IMR-90 (cell line): ENCODE measurements around the gene CD24.

Experiments used
- BHLHE40 ChIP-seq: fragments of 150-350 bp; IDR thresholded peaks from 2 replicates; pipeline ENCODE4 v1.6.1; 2016; ENCODE audit warnings: mild to moderate bottlenecking, low read depth, low read length
- CEBPB ChIP-seq: IDR thresholded peaks from 2 replicates; pipeline ENCODE4 v1.6.1; 2012; ENCODE audit warnings: low read depth, low read length, improper control_type of control experiment
- CHD1 ChIP-seq: IDR thresholded peaks from 2 replicates; pipeline ENCODE4 v1.6.1; 2012; ENCODE audit warnings: low read depth, low read length, improper control_type of control experiment
- MAFK ChIP-seq: IDR thresholded peaks from 2 replicates; pipeline ENCODE4 v1.6.1; 2012; ENCODE audit warnings: low read depth, low read length, improper control_type of control experiment
- MAZ ChIP-seq: IDR thresholded peaks from 2 replicates; pipeline ENCODE4 v1.6.1; 2012; ENCODE audit warnings: low read depth, mild to moderate bottlenecking, low read length, improper control_type of control experiment, moderate library complexity, borderline replicate concordance
- NFE2L2 ChIP-seq: fragments of 150-350 bp; IDR thresholded peaks from 2 replicates; pipeline ENCODE4 v1.6.1; 2016; ENCODE audit warnings: low read depth, mild to moderate bottlenecking, low read length
- POLR2A ChIP-seq: IDR thresholded peaks from 2 replicates; pipeline ENCODE4 v1.6.1; 2012; ENCODE audit warnings: mild to moderate bottlenecking, low read depth, low read length
- RAD21 ChIP-seq: IDR thresholded peaks from 2 replicates; pipeline ENCODE4 v1.6.1; 2012; ENCODE audit warnings: low read length, improper control_type of control experiment
- RCOR1 ChIP-seq: IDR thresholded peaks from 2 replicates; pipeline ENCODE4 v1.6.1; 2012; ENCODE audit warnings: mild to moderate bottlenecking, low read length, improper control_type of control experiment; ENCODE audit not compliant: insufficient replicate concordance
- RFX5 ChIP-seq: IDR thresholded peaks from 2 replicates; pipeline ENCODE4 v1.8.0; 2012; ENCODE audit warnings: low read depth, mild to moderate bottlenecking, low read length, moderate library complexity
- SMC3 ChIP-seq: fragments of 150-350 bp; IDR thresholded peaks from 2 replicates; pipeline ENCODE4 v1.6.1; 2016; ENCODE audit warnings: low read depth, mild to moderate bottlenecking, antibody characterized with exemption, low read length, moderate library complexity
- TF ChIP-seq, protein P1 (sequence below): fragments of 150-350 bp; IDR thresholded peaks from 2 replicates; pipeline ENCODE4 v1.6.1; 2017; ENCODE audit warnings: mild to moderate bottlenecking, antibody characterized with exemption, low read length, low read depth
- TF ChIP-seq, protein P2 (sequence below): conservative IDR thresholded peaks from 2 replicates; pipeline ENCODE4 v1.5.1; 2012; ENCODE audit warnings: mild to moderate bottlenecking, low read depth, low read length, improper control_type of control experiment
- TF ChIP-seq, protein P3 (sequence below): fragments of 150-350 bp; IDR thresholded peaks from 2 replicates; pipeline ENCODE4 v1.6.1; 2016; ENCODE audit warnings: low read depth, mild to moderate bottlenecking, low read length, moderate library complexity, borderline replicate concordance

DNA sequence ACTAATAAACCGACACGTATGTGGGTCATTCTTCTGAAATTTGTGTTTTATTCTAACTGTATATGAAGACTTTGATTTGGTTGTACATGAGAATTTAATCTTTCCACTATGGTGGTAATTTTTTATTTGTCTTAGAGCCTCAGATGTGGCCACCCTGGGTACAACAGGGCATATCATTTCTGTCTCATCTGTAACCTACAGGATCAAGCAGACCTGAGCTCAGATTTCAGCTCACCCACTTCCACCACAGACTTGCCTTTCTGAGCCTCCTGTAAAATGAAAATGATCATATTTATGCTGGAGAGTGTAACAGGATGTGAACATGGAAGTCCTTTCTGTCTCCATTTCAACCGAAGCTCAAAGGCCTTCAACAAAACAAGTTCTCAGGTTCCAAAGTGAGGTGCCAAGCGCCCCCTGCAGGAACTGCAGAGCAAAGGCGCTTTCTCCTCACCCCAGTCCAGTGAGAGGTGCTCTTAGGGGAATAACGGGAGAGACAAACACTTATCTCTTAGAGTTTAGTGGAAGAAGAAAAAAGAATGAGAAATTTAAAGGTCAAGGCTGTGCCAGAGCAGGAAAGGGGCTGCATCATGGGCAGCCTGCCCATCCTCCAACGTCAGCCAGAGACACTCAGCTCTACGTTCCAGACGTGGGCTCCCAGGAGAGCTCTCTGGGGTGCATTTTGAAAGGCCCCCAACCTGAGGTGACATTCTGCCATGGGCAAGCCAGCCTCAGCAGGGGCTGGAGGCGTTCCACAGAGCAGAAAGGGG, 23.0 kb upstream of the CD24 start:
- TF ChIP-seq, protein P1, sequence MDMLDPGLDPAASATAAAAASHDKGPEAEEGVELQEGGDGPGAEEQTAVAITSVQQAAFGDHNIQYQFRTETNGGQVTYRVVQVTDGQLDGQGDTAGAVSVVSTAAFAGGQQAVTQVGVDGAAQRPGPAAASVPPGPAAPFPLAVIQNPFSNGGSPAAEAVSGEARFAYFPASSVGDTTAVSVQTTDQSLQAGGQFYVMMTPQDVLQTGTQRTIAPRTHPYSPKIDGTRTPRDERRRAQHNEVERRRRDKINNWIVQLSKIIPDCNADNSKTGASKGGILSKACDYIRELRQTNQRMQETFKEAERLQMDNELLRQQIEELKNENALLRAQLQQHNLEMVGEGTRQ = no peak
- TF ChIP-seq, protein P2, sequence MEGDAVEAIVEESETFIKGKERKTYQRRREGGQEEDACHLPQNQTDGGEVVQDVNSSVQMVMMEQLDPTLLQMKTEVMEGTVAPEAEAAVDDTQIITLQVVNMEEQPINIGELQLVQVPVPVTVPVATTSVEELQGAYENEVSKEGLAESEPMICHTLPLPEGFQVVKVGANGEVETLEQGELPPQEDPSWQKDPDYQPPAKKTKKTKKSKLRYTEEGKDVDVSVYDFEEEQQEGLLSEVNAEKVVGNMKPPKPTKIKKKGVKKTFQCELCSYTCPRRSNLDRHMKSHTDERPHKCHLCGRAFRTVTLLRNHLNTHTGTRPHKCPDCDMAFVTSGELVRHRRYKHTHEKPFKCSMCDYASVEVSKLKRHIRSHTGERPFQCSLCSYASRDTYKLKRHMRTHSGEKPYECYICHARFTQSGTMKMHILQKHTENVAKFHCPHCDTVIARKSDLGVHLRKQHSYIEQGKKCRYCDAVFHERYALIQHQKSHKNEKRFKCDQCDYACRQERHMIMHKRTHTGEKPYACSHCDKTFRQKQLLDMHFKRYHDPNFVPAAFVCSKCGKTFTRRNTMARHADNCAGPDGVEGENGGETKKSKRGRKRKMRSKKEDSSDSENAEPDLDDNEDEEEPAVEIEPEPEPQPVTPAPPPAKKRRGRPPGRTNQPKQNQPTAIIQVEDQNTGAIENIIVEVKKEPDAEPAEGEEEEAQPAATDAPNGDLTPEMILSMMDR = peak; percentile 66
- TF ChIP-seq POLR2A (no peak), BHLHE40 (no peak), NFE2L2 (no peak), RFX5 (no peak), CEBPB (no peak), RAD21 (peak; percentile 48; the same call in 1 of the 2 replicates), SMC3 (peak; percentile 25; the same call in 1 of the 2 replicates), RCOR1 (no peak), MAZ (no peak), MAFK (no peak), CHD1 (no peak)
- TF ChIP-seq, protein P3, sequence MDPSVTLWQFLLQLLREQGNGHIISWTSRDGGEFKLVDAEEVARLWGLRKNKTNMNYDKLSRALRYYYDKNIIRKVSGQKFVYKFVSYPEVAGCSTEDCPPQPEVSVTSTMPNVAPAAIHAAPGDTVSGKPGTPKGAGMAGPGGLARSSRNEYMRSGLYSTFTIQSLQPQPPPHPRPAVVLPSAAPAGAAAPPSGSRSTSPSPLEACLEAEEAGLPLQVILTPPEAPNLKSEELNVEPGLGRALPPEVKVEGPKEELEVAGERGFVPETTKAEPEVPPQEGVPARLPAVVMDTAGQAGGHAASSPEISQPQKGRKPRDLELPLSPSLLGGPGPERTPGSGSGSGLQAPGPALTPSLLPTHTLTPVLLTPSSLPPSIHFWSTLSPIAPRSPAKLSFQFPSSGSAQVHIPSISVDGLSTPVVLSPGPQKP = no peak
